ENCODE measurements around the gene PLCG1.

PLCG1 gene

DNA sequence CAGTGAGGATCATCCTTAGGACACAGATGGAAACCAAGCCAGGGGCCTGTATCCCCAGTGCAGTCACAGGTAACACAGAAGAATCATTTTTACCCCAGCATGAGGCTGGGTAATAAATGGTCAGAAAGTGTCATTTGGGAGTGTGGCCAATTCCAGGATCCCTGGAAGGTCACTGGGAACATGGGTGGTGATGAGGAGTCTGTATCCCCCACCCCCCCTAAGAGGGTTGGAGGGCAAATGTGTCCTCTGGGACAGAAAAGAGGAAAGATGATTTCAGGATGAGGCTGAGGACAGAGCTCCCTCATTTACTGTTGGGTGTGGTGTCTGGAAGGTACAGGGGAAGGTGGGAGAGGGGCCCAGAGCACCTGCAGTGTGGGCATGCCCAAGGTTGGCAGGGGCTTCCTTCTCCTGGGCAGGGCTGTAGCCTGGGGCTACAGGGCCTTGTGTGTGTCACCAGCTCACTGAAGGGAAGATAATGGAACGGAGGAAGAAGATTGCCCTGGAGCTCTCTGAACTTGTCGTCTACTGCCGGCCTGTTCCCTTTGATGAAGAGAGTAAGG lies 34.5 kb downstream of the PLCG1 start:
- peaks cover 87% of the 10 kb centered on the region for H3K36me3 ChIP-seq (ENCODE audit: insufficient read depth, low read length)
- no peak overlapping the region for H3K27ac ChIP-seq
- H3K9me3 ChIP-seq (ENCODE audit: low read depth, low read length), result no peaks in the 10 kb centered on the region
- H3K9ac ChIP-seq (ENCODE audit: insufficient read length), result no peak overlapping the region
- no peak for DNase-seq (ENCODE audit: low read depth, low spot score)
- H3K4me3 ChIP-seq, result no peak overlapping the region
- TF ChIP-seq EZH2 (IDR thresholded peaks at IDR 0.05), result no peak
- no peak for TF ChIP-seq POLR2AphosphoS5 (IDR thresholded peaks at IDR 0.05; ENCODE audit: borderline replicate concordance, low read depth, low read length)
- no peak for TF ChIP-seq FOXP2 (optimal IDR thresholded peaks at IDR 0.05; ENCODE audit: control extremely low read depth, extremely low read length, insufficient read depth)

- TF ChIP-seq POLR2AphosphoS5 (IDR thresholded peaks at IDR 0.05; ENCODE audit: borderline replicate concordance, low read depth, low read length) (no peak), EZH2 (IDR thresholded peaks at IDR 0.05) (no peak), FOXP2 (optimal IDR thresholded peaks at IDR 0.05; ENCODE audit: control extremely low read depth, extremely low read length, insufficient read depth) (no peak)
- Histone ChIP-seq H3K9ac (ENCODE audit: insufficient read length) (no peak overlapping the region), H3K27ac (no peak overlapping the region), H3K4me3 (no peak overlapping the region), H3K9me3 (ENCODE audit: low read depth, low read length) (no peaks in the 10 kb centered on the region), H3K36me3 (ENCODE audit: insufficient read depth, low read length) (peaks cover 81% of the 10 kb centered on the region)
- DNase-seq (ENCODE audit: low read depth, low spot score), result no peak
Measured at GRCh38 chr20:41172296-41173140, 35.2 kb downstream of the PLCG1 start.

- no peak overlapping the region for H3K4me3 ChIP-seq
- peaks cover 74% of the 10 kb centered on the region for H3K36me3 ChIP-seq (ENCODE audit: insufficient read depth, low read length)
- H3K27ac ChIP-seq, result no peak overlapping the region
- TF ChIP-seq FOXP2 (optimal IDR thresholded peaks at IDR 0.05; ENCODE audit: control extremely low read depth, extremely low read length, insufficient read depth) (no peak), EZH2 (IDR thresholded peaks at IDR 0.05) (no peak), POLR2AphosphoS5 (IDR thresholded peaks at IDR 0.05; ENCODE audit: borderline replicate concordance, low read depth, low read length) (no peak)
- H3K9me3 ChIP-seq (ENCODE audit: low read depth, low read length), result no peaks in the 10 kb centered on the region
- H3K9ac ChIP-seq (ENCODE audit: insufficient read length), result no peak overlapping the region
- no peak for DNase-seq (ENCODE audit: low read depth, low spot score)
Measured at GRCh38 chr20:41173161-41173721, 35.9 kb downstream of the PLCG1 start.

GRCh38 chr20:41173791-41174341 lies 36.5 kb downstream of the PLCG1 start:
- no peak for TF ChIP-seq FOXP2 (optimal IDR thresholded peaks at IDR 0.05; ENCODE audit: control extremely low read depth, extremely low read length, insufficient read depth)
- no peak for TF ChIP-seq EZH2 (IDR thresholded peaks at IDR 0.05)
- no peak for TF ChIP-seq POLR2AphosphoS5 (IDR thresholded peaks at IDR 0.05; ENCODE audit: borderline replicate concordance, low read depth, low read length)
- H3K9ac ChIP-seq (ENCODE audit: insufficient read length), result no peak overlapping the region
- no peak for DNase-seq (ENCODE audit: low read depth, low spot score)
- no peak overlapping the region for H3K27ac ChIP-seq
- H3K9me3 ChIP-seq (ENCODE audit: low read depth, low read length), result no peaks in the 10 kb centered on the region
- no peak overlapping the region for H3K4me3 ChIP-seq
- H3K36me3 ChIP-seq (ENCODE audit: insufficient read depth, low read length), result peaks cover 67% of the 10 kb centered on the region

DNA sequence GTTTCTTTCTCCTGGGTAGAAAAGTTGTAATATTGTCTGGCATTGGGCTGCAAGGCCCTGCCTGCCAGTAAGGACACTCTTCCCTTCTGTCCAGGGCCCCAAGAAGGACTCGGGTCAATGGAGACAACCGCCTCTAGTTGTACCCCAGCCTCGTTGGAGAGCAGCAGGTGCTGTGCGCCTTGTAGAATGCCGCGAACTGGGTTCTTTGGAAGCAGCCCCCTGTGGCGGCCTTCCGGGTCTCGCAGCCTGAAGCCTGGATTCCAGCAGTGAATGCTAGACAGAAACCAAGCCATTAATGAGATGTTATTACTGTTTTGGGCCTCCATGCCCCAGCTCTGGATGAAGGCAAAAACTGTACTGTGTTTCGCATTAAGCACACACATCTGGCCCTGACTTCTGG lies 37.0 kb downstream of the PLCG1 start:
- Histone ChIP-seq H3K9me3 (ENCODE audit: low read depth, low read length) (no peaks in the 10 kb centered on the region), H3K36me3 (ENCODE audit: insufficient read depth, low read length) (peaks cover 62% of the 10 kb centered on the region), H3K9ac (ENCODE audit: insufficient read length) (no peak overlapping the region), H3K27ac (no peak overlapping the region), H3K4me3 (no peak overlapping the region)
- no peak for TF ChIP-seq EZH2 (IDR thresholded peaks at IDR 0.05)
- no peak for TF ChIP-seq POLR2AphosphoS5 (IDR thresholded peaks at IDR 0.05; ENCODE audit: borderline replicate concordance, low read depth, low read length)
- no peak for TF ChIP-seq FOXP2 (optimal IDR thresholded peaks at IDR 0.05; ENCODE audit: control extremely low read depth, extremely low read length, insufficient read depth)
- DNase-seq (ENCODE audit: low read depth, low spot score), result no peak

- no peak for DNase-seq (ENCODE audit: low read depth, low spot score)
- no peak overlapping the region for H3K4me3 ChIP-seq
- H3K27ac ChIP-seq, result no peak overlapping the region
- TF ChIP-seq POLR2AphosphoS5 (IDR thresholded peaks at IDR 0.05; ENCODE audit: borderline replicate concordance, low read depth, low read length), result no peak
- no peak for TF ChIP-seq EZH2 (IDR thresholded peaks at IDR 0.05)
- TF ChIP-seq FOXP2 (optimal IDR thresholded peaks at IDR 0.05; ENCODE audit: control extremely low read depth, extremely low read length, insufficient read depth), result no peak
- peaks cover 58% of the 10 kb centered on the region for H3K36me3 ChIP-seq (ENCODE audit: insufficient read depth, low read length)
- H3K9me3 ChIP-seq (ENCODE audit: low read depth, low read length), result no peaks in the 10 kb centered on the region
- no peak overlapping the region for H3K9ac ChIP-seq (ENCODE audit: insufficient read length)
Measured at GRCh38 chr20:41174782-41175181, 37.4 kb downstream of the PLCG1 start.

DNA sequence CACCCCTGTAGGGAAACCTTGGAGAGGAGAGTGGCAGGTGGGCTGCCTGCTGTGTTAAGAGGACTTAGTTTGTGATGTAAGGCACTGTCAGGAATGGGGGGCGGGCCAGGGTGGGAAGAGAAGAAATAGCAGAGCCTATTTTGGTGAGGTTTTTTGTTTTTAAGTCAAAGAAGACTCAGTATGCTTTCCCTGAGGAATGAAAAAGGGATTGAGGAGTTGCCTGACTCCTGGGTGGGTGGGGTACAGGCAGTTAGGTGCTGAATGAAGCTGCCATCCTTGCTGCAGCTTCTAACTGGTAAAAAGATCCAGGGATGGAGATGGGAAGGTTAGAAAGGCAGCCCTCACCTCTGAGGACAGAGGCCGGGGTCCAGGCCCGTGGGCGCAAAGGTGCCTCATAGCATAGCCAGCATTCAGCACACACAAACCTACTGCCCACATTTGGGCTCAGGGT lies 37.9 kb downstream of the PLCG1 start:
- Histone ChIP-seq H3K4me3 (no peak overlapping the region), H3K9me3 (ENCODE audit: low read depth, low read length) (no peaks in the 10 kb centered on the region), H3K27ac (no peak overlapping the region), H3K9ac (ENCODE audit: insufficient read length) (no peak overlapping the region), H3K36me3 (ENCODE audit: insufficient read depth, low read length) (peaks cover 54% of the 10 kb centered on the region)
- DNase-seq (ENCODE audit: low read depth, low spot score), result no peak
- TF ChIP-seq FOXP2 (optimal IDR thresholded peaks at IDR 0.05; ENCODE audit: control extremely low read depth, extremely low read length, insufficient read depth) (no peak), EZH2 (IDR thresholded peaks at IDR 0.05) (no peak), POLR2AphosphoS5 (IDR thresholded peaks at IDR 0.05; ENCODE audit: borderline replicate concordance, low read depth, low read length) (no peak)

GRCh38 chr20:41175727-41176330 lies 38.5 kb downstream of the PLCG1 start:
- TF ChIP-seq FOXP2 (optimal IDR thresholded peaks at IDR 0.05; ENCODE audit: control extremely low read depth, extremely low read length, insufficient read depth) (no peak), EZH2 (IDR thresholded peaks at IDR 0.05) (no peak), POLR2AphosphoS5 (IDR thresholded peaks at IDR 0.05; ENCODE audit: borderline replicate concordance, low read depth, low read length) (no peak)
- no peak overlapping the region for H3K9ac ChIP-seq (ENCODE audit: insufficient read length)
- no peaks in the 10 kb centered on the region for H3K9me3 ChIP-seq (ENCODE audit: low read depth, low read length)
- no peak for DNase-seq (ENCODE audit: low read depth, low spot score)
- peaks cover 49% of the 10 kb centered on the region for H3K36me3 ChIP-seq (ENCODE audit: insufficient read depth, low read length)
- H3K4me3 ChIP-seq, result no peak overlapping the region
- no peak overlapping the region for H3K27ac ChIP-seq
